HepG2 (cell line): Measurements from ENCODE around the gene ZFX. TPM values are rescaled to one million over a fixed set of nuclear protein-coding genes. Genes with fewer than 3 reads are reported as not detected.

Experiments
- ATAC-seq: fragments of 200-7000 bp; cut with Tn5 transposase; 3 replicates; pipeline ENCODE4 v1.9.1; 2020; ENCODE audit warnings: mild to moderate bottlenecking, moderate library complexity
- BruUV-seq: library from RNA; stranded (reverse); fragments of 400-500 nt; replicated peaks from 2 replicates; lab custom pipeline; 2021; lab: Mats Ljungman, UMichigan
- CTCF ChIA-PET: fragments of 300-600 bp; formaldehyde crosslinking; extraction: SDS; loops from one replicate; lab custom pipeline; 2021; ENCODE audit warnings: low total read pairs, inconsistent platforms, low intra/inter-chr PET ratio; lab: Yijun Ruan, JAX
- POLR2A ChIA-PET: fragments of 350-600 bp; sonication (Branson Sonifier 250); formaldehyde crosslinking; loops from one replicate; lab custom pipeline; 2020; ENCODE audit warnings: antibody characterized with exemption, inconsistent platforms; lab: Yijun Ruan, JAX
- DNase-seq: peaks from one replicate; pipeline ENCODE4 v3.0.0-alpha.2; 2015; ENCODE audit warnings: low spot score
- FAIRE-seq: peaks from 3 replicates; lab custom pipeline; 2011; peaks lifted over from hg19 to GRCh38; lab: Jason Lieb, UNC
- H2AFZ ChIP-seq: one replicate; pipeline ENCODE4 v1.6.1; 2011; ENCODE audit warnings: low read length, inconsistent platforms
- H3K27ac ChIP-seq: fragments of 300-600 bp; 3 replicates; pipeline ENCODE4 v1.8.0; 2011; ENCODE audit warnings: mixed run types, mild to moderate bottlenecking, mixed read lengths, low read length, inconsistent platforms; ENCODE audit not compliant: insufficient read depth; ENCODE audit errors: extremely low read length
- H3K27me3 ChIP-seq, 2 experiments: fragments of 200-600 bp in 1 of 2; 2 replicates in 1 of 2; 3 replicates in 1 of 2; pipeline versions ENCODE4 v1.6.0 to v1.8.0; 2011; ENCODE audit warnings: low read length in 2 of 2, mild to moderate bottlenecking in 2 of 2, moderate library complexity in 2 of 2, inconsistent platforms in 1 of 2; ENCODE audit not compliant: insufficient read depth in 2 of 2, control insufficient read depth in 1 of 2
- H3K36me3 ChIP-seq, 2 experiments: fragments of 200-600 bp in 1 of 2; replicated peaks in 1 of 2; 2 replicates in 1 of 2; 3 replicates in 1 of 2; pipeline versions ENCODE4 v1.5.1 to v1.8.0; 2011; ENCODE audit warnings: low read length in 2 of 2, inconsistent platforms in 1 of 2; ENCODE audit not compliant: insufficient read depth in 2 of 2, control insufficient read depth in 1 of 2
- H3K4me1 ChIP-seq: 2 replicates; pipeline ENCODE4 v1.5.1; 2012; ENCODE audit warnings: low read length, inconsistent platforms; ENCODE audit not compliant: insufficient read depth
- H3K4me2 ChIP-seq: 2 replicates; pipeline ENCODE4 v1.6.0; 2011; ENCODE audit warnings: low read depth, low read length, inconsistent platforms
- H3K4me3 ChIP-seq, 3 experiments: fragments of 200-600 bp in 1 of 3; sonication (generic), shearing (Covaris generic) in 1 of 3; replicated peaks in 1 of 3; 2 replicates each; pipeline ENCODE4 v1.5.1; 2011 to 2016; ENCODE audit warnings: low read length in 3 of 3, inconsistent platforms in 2 of 3, low read depth in 2 of 3, mild to moderate bottlenecking in 2 of 3, control low read depth in 1 of 3, mixed read lengths in 1 of 3; ENCODE audit not compliant: insufficient read depth in 1 of 3
- H3K79me2 ChIP-seq: one replicate; pipeline ENCODE4 v1.6.1; 2011; ENCODE audit warnings: low read length, inconsistent platforms; ENCODE audit not compliant: insufficient read depth
- H3K9ac ChIP-seq: 2 replicates; pipeline ENCODE4 v1.6.0; 2011; ENCODE audit warnings: mild to moderate bottlenecking, low read depth, low read length, inconsistent platforms; ENCODE audit not compliant: insufficient read depth
- H3K9me3 ChIP-seq: 2 replicates; pipeline ENCODE4 v1.5.1; 2012; ENCODE audit warnings: mild to moderate bottlenecking, low read length
- H4K20me1 ChIP-seq: 2 replicates; pipeline ENCODE4 v1.6.0; 2011; ENCODE audit warnings: inconsistent platforms, mild to moderate bottlenecking, low read length, moderate library complexity; ENCODE audit not compliant: insufficient read depth
- ATF6 ChIP-seq: sonication (generic); formaldehyde crosslinking; conservative IDR thresholded peaks from 2 replicates; pipeline ENCODE4 v1.4.0; 2020; ENCODE audit warnings: missing genetic modification reagents
- NFYB ChIP-seq: sonication (generic); formaldehyde crosslinking; IDR thresholded peaks from 2 replicates; pipeline ENCODE4 v1.4.0; 2020; ENCODE audit warnings: missing genetic modification reagents
- SIN3A ChIP-seq: IDR thresholded peaks from 2 replicates; pipeline ENCODE4 v1.6.1; 2011; ENCODE audit warnings: low read depth, mild to moderate bottlenecking, control low read depth, low read length, borderline replicate concordance
- ZFP91 ChIP-seq: sonication (generic); formaldehyde crosslinking; IDR thresholded peaks from 2 replicates; pipeline ENCODE4 v1.9.0; 2022; ENCODE audit warnings: missing genetic modification reagents, mild to moderate bottlenecking, borderline replicate concordance
- ZNF205 ChIP-seq: IDR thresholded peaks from 2 replicates; pipeline ENCODE4 v1.6.1; 2018; ENCODE audit warnings: missing biosample characterization, missing genetic modification reagents
- ZNF501 ChIP-seq: sonication (generic); formaldehyde crosslinking; IDR thresholded peaks from 2 replicates; pipeline ENCODE4 v1.5.1; 2020; ENCODE audit warnings: mild to moderate bottlenecking, moderate library complexity, missing genetic modification reagents
- WGBS: methylation state at CpG from one replicate; pipeline ENCODE4 v1.1.6; 2017; ENCODE audit warnings: low lambda C conversion rate; 5-methylcytosine and 5-hydroxymethylcytosine counted together
- in situ Hi-C: cut with HindIII; loops from 2 replicates; pipeline ENCODE4 v1.10.0; 2017; ENCODE audit warnings: low pct_unique_long_range_greater_than_20kb; ENCODE audit not compliant: extremely low pct_ligation_motif_present
- intact Hi-C: fragments of 100-400 bp; cut with micrococcal nuclease; formaldehyde crosslinking; loops from one replicate; pipeline ENCODE4 v1.10.0; 2022; ENCODE audit not compliant: unreplicated experiment
- polyA plus RNA-seq, 8 experiments: library from polyadenylated mRNA; depleted of rRNA in 3 of 8; stranded (reverse) in 7 of 8; unstranded in 1 of 8; fragments of >200 nt; fragmentation: Illumina TruSeq in 4 of 8; extraction: Trizol in 4 of 8; gene quantifications; 2 replicates each; pipeline versions ENCODE4 v1.2.1 to v1.2.3, GENCODE V29; 2011 to 2016; ENCODE audit warnings: low read depth in 4 of 8, missing spikeins in 1 of 8, mixed read lengths in 1 of 8; ENCODE audit not compliant: insufficient read depth in 1 of 8
- total RNA-seq, 5 experiments: library from RNA; depleted of rRNA; stranded (reverse); fragments of >200 nt; fragmentation: Illumina TruSeq; extraction: Trizol; gene quantifications; 2 replicates each; pipeline ENCODE4 v1.2.3, GENCODE V29; 2016; ENCODE audit warnings: low read depth in 1 of 5
- TF ChIP-seq, protein P1 (sequence below): sonication (generic); formaldehyde crosslinking; conservative IDR thresholded peaks from 2 replicates; pipeline ENCODE4 v1.4.0; 2020; ENCODE audit warnings: missing genetic modification reagents
- TF ChIP-seq, protein P2 (sequence below): sonication (generic); formaldehyde crosslinking; IDR thresholded peaks from 2 replicates; pipeline ENCODE4 v1.5.1; 2020; ENCODE audit warnings: missing genetic modification reagents, mild to moderate bottlenecking, borderline replicate concordance

ZFX gene
- total and polyA plus RNA-seq, 2 of the 13 experiments (the other 11 are each of a cell fraction or from before 2014, with no cell fraction given) = 13.8 to 37.3 TPM

GRCh38 chrX:24113181-24113580 lies 36.3 kb upstream of the ZFX start (continued):
- no peak for TF ChIP-seq ATF6 (CRISPR knock-in tag)
- no peak for TF ChIP-seq ZFP91
- TF ChIP-seq NFYB (CRISPR knock-in tag) = no peak
- TF ChIP-seq, protein P1, sequence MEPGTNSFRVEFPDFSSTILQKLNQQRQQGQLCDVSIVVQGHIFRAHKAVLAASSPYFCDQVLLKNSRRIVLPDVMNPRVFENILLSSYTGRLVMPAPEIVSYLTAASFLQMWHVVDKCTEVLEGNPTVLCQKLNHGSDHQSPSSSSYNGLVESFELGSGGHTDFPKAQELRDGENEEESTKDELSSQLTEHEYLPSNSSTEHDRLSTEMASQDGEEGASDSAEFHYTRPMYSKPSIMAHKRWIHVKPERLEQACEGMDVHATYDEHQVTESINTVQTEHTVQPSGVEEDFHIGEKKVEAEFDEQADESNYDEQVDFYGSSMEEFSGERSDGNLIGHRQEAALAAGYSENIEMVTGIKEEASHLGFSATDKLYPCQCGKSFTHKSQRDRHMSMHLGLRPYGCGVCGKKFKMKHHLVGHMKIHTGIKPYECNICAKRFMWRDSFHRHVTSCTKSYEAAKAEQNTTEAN (CRISPR knock-in tag) = no peak
- TF ChIP-seq ZNF501 (CRISPR knock-in tag) = no peak

GRCh38 chrX:24117258-24117657 lies 32.3 kb upstream of the ZFX start:
- 35% methylated on average over 2 of the region's 3 CpGs for WGBS
- intact Hi-C loops = no loop called here
- H2AFZ ChIP-seq = no peak overlapping the region
- TF ChIP-seq ZNF205 (CRISPR knock-in tag) = no peak
- TF ChIP-seq, protein P2, sequence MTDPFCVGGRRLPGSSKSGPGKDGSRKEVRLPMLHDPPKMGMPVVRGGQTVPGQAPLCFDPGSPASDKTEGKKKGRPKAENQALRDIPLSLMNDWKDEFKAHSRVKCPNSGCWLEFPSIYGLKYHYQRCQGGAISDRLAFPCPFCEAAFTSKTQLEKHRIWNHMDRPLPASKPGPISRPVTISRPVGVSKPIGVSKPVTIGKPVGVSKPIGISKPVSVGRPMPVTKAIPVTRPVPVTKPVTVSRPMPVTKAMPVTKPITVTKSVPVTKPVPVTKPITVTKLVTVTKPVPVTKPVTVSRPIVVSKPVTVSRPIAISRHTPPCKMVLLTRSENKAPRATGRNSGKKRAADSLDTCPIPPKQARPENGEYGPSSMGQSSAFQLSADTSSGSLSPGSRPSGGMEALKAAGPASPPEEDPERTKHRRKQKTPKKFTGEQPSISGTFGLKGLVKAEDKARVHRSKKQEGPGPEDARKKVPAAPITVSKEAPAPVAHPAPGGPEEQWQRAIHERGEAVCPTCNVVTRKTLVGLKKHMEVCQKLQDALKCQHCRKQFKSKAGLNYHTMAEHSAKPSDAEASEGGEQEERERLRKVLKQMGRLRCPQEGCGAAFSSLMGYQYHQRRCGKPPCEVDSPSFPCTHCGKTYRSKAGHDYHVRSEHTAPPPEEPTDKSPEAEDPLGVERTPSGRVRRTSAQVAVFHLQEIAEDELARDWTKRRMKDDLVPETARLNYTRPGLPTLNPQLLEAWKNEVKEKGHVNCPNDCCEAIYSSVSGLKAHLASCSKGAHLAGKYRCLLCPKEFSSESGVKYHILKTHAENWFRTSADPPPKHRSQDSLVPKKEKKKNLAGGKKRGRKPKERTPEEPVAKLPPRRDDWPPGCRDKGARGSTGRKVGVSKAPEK (CRISPR knock-in tag) = no peak
- TF ChIP-seq SIN3A = no peak

More at GRCh38 chrX:24117258-24117657, 32.3 kb upstream of the ZFX start:
- CTCF ChIA-PET = no interaction called here
- Histone ChIP-seq H3K9me3 (no peaks in the 10 kb centered on the region), H3K79me2 (no peaks in the 10 kb centered on the region), H3K4me3 (no peak overlapping the region), H3K4me2 (no peak overlapping the region), H3K4me1 (no peaks in the 10 kb centered on the region), H3K9ac (no peak overlapping the region), H3K27me3 (no peaks in the 10 kb centered on the region), H3K36me3 (no peaks in the 10 kb centered on the region), H4K20me1 (no peaks in the 10 kb centered on the region), H3K27ac (no peak overlapping the region)
- POLR2A ChIA-PET = no interaction called here
- FAIRE-seq (no peak), ATAC-seq (no peak), DNase-seq (no peak)
- in situ Hi-C loops = no loop called here
- BruUV-seq = no TSS peak
